Choroid plexus epithelial cell (primary cell): ENCODE data around the gene WRAP53.
"Not testable (repeated sequence)": the region's sequence is repeated elsewhere in the genome, so short reads cannot be mapped to it uniquely, and the experiment has no call there.

Source experiments
- DNase-seq: peaks from one replicate; pipeline ENCODE4 v3.0.0-alpha.2; 2010; ENCODE audit warnings: low read depth
- H3K4me3 ChIP-seq: 2 replicates; pipeline ENCODE4 v1.5.1; 2011; ENCODE audit warnings: low read depth, mild to moderate bottlenecking, control low read depth, low read length, moderate library complexity
- TF ChIP-seq, protein P1 (sequence below): conservative IDR thresholded peaks from 2 replicates; pipeline ENCODE4 v1.5.1; 2011; ENCODE audit warnings: low read depth, mild to moderate bottlenecking, control low read depth, inconsistent platforms, low read length, moderate library complexity

The WRAP53 gene

GRCh38 chr17:7687908-7688807 is at the start of gene WRAP53:
WRAP53 (plus strand) TSS chr17:7688477; CDS start chr17:7688649, 172 bp downstream.
- TF ChIP-seq, protein P1, sequence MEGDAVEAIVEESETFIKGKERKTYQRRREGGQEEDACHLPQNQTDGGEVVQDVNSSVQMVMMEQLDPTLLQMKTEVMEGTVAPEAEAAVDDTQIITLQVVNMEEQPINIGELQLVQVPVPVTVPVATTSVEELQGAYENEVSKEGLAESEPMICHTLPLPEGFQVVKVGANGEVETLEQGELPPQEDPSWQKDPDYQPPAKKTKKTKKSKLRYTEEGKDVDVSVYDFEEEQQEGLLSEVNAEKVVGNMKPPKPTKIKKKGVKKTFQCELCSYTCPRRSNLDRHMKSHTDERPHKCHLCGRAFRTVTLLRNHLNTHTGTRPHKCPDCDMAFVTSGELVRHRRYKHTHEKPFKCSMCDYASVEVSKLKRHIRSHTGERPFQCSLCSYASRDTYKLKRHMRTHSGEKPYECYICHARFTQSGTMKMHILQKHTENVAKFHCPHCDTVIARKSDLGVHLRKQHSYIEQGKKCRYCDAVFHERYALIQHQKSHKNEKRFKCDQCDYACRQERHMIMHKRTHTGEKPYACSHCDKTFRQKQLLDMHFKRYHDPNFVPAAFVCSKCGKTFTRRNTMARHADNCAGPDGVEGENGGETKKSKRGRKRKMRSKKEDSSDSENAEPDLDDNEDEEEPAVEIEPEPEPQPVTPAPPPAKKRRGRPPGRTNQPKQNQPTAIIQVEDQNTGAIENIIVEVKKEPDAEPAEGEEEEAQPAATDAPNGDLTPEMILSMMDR = peak; percentile 93
- H3K4me3 ChIP-seq = peak within 1 kb of the TSS; percentile 96
- peak; percentile 100 for DNase-seq

DNA sequence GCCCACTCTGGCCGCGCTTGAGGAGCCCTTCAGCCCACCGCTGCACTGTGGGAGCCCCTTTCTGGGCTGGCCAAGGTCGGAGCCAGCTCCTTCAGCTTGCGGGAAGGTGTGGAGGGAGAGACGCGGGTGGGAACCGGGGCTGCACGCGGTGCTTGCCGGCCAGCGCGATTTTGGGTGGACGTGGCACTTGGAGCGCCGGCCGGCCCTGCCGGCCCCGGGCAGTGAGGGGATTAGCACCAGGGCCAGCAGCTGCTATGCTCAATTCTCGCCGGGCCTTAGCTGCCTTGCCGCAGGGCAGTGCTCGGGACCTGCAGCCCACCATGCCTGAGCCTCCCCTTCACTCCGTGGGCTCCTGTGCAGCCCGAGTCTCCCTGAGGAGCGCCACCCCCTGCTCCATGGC is 47.5 kb upstream of the WRAP53 start:
- H3K4me3 ChIP-seq = no peak overlapping the region
- TF ChIP-seq, protein P1 = no peak
- no peak for DNase-seq

DNA sequence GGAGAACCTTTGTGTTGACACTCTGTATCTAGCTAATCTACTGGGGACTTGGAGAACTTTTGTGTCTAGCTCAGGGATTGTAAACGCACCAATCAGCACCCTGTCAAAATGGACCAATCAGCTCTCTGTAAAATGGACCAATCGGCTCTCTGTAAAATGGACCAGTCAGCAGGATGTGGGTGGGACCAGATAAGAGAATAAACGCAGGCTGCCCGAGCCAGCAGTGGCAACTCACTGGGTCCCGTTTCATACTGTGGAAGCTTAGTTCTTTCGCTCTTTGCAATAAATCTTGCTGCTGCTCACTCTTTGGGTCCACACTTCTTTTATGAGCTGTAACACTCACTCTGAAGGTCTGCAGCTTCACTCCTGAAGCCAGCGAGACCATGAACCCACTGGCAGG is 46.6 kb upstream of the WRAP53 start:
- not testable (repeated sequence) for DNase-seq, H3K4me3 ChIP-seq

GRCh38 chr17:7644775-7645174 is 43.5 kb upstream of the WRAP53 start:
- H3K4me3 ChIP-seq = no peak overlapping the region
- DNase-seq = no peak
- TF ChIP-seq, protein P1 = no peak

DNA sequence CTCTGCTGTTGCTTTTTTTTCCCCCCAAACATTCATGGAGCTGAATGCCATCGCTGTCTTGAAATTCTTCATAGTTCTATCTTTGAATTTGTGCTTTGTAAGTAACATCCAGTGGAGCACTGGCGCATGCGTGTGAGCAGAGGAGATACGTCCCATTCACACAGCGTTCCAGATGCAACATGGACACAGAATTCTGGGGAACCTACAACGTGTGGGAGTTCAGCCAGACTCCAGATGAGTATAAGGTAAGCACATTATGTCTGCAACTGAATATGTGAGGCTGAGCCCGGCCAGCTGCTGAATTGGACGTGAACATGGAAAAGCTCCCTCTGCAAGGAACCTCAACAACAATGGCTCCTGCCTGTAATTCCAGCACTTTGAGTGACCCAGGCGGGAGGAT is 41.8 kb upstream of the WRAP53 start:
- no peak overlapping the region for H3K4me3 ChIP-seq
- no peak for DNase-seq
- TF ChIP-seq, protein P1 = no peak

DNA sequence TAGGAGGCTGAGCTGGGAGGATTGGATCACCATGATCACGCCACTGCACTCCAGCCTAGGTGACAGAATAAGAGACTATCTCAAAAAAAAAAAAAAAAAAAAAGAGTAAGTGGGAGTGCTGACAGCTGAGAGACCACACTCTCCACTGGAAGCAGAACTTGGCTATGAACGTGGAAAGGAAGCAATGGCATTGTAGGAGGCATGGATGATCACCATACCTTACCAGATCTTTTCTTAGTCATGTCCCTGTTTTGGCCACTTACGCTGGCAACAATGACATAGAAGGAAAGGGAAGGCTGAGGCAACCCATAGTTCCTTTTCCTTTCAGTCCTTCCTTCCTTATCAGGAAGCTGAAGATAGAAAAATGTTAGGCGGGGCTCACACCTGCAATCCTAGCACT is 41.3 kb upstream of the WRAP53 start:
- H3K4me3 ChIP-seq = no peak overlapping the region
- no peak for DNase-seq
- TF ChIP-seq, protein P1 = no peak

DNA sequence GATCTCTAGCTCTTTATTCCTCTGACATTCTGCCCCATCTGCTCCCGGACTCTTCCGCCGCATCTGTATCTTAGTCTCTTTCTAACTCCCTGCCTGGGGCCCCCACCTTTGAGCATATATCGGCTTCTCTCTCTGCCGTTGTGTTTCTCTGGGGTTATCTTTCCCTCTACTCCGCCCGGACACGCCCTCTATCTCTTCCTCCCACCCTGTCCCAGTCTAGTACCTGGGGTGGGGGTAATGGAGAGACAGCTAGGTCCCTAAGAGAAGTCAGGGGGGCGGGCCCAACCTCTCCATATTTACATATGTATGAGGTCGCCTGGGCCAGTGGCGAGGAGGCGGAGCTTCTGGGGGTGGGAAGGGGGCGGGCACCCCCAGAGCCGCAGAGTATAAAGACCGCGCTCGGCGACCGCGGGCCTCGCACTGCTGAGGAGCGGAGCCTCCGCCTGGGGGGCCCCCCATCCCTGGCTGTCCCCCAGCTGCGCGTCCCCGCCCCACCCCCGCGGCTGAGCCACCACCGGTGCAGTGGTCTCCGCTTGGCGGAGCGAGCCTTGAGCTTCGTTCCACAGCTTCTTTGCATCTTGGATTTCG is 37.7 kb upstream of the WRAP53 start, which contains the start of gene ATP1B2:
TSS of gene ATP1B2 (plus strand) at position 418 of the 588 bp plus-strand sequence. CDS start 593 bp downstream, outside the sequence.
- DNase-seq = peak; percentile 29
- H3K4me3 ChIP-seq = peak within 1 kb of the TSS; percentile 43
- TF ChIP-seq, protein P1 = no peak
